Breast epithelium (tissue), 4 donors: ENCODE data around the gene MTRR. TPM values are rescaled to one million over a fixed set of nuclear protein-coding genes. Genes with fewer than 3 reads are reported as not detected.

Source experiments
- DNase-seq, 2 donors: peaks; one replicate each; pipeline ENCODE4 v3.0.0-alpha.2; 2019; ENCODE audit warnings: low spot score in 2 of 2
- H3K27ac ChIP-seq, 2 donors: fragments of 200-600 bp; sonication (generic) in 1 of 2; one replicate each; pipeline ENCODE4 v1.5.1; 2016 to 2019; ENCODE audit warnings: mild to moderate bottlenecking in 1 of 2
- H3K27me3 ChIP-seq, 2 donors: fragments of 200-600 bp; sonication (generic) in 1 of 2; one replicate each; pipeline versions ENCODE4 v1.5.1 to v1.6.0; 2017 to 2019; ENCODE audit warnings: control low read depth in 1 of 2, mild to moderate bottlenecking in 1 of 2
- H3K36me3 ChIP-seq: fragments of 200-600 bp; one replicate; pipeline ENCODE4 v1.5.1; 2019
- H3K4me1 ChIP-seq, 2 donors: fragments of 200-600 bp; sonication (generic); one replicate each; pipeline ENCODE4 v1.5.1; 2016 to 2019; ENCODE audit warnings: control low read depth in 1 of 2
- H3K4me3 ChIP-seq, 3 donors: fragments of 200-600 bp; sonication (generic); 1 replicate in 2 of 3; 2 replicates in 1 of 3; pipeline ENCODE4 v1.5.1; 2016 to 2019; ENCODE audit warnings: mild to moderate bottlenecking in 3 of 3, moderate library complexity in 2 of 3
- H3K9me3 ChIP-seq, 2 donors: fragments of 200-600 bp; sonication (generic) in 1 of 2; one replicate each; pipeline ENCODE4 v1.5.1; 2016 to 2019; ENCODE audit warnings: control low read depth in 1 of 2
- POLR2A ChIP-seq: fragments of 450-650 bp; IDR thresholded peaks from one replicate; pipeline ENCODE4 v1.6.1; 2016; ENCODE audit warnings: antibody characterized with exemption, mild to moderate bottlenecking, moderate library complexity
- POLR2AphosphoS5 ChIP-seq, 3 donors: sonication (generic); formaldehyde crosslinking; IDR thresholded peaks; one replicate each; pipeline ENCODE4 v1.6.1; 2017; ENCODE audit warnings: antibody characterized with exemption in 3 of 3
- intact Hi-C: fragments of 100-400 bp; cut with DNase I; formaldehyde crosslinking; loops from one replicate; pipeline ENCODE4 v1.15.1; 2023; ENCODE audit warnings: low total_unique reads
- total RNA-seq, 3 donors: library from RNA; depleted of rRNA; stranded (reverse); fragments of >200 nt; gene quantifications; one replicate each; pipeline ENCODE4 v1.1.0, GENCODE V29; 2016
- TF ChIP-seq, protein P1 (sequence below), 3 donors: fragments of 450-650 bp; IDR thresholded peaks; one replicate each; pipeline ENCODE4 v1.5.1; 2016 to 2017; ENCODE audit warnings: antibody characterized with exemption in 3 of 3, mild to moderate bottlenecking in 3 of 3, moderate library complexity in 3 of 3

The MTRR gene
- total RNA-seq = 10 to 100 TPM; 45.8 to 69.5 (median 57.7) TPM

- H3K9me3 ChIP-seq = no peaks in the 10 kb centered on the region
- intact Hi-C loops = no loop called here
- H3K36me3 ChIP-seq = no peaks in the 10 kb centered on the region
- DNase-seq = peak; percentile 89 to 92
- no peaks in the 10 kb centered on the region for H3K27me3 ChIP-seq
- H3K4me1 ChIP-seq = no peaks in the 10 kb centered on the region
- TF ChIP-seq, protein P1, sequence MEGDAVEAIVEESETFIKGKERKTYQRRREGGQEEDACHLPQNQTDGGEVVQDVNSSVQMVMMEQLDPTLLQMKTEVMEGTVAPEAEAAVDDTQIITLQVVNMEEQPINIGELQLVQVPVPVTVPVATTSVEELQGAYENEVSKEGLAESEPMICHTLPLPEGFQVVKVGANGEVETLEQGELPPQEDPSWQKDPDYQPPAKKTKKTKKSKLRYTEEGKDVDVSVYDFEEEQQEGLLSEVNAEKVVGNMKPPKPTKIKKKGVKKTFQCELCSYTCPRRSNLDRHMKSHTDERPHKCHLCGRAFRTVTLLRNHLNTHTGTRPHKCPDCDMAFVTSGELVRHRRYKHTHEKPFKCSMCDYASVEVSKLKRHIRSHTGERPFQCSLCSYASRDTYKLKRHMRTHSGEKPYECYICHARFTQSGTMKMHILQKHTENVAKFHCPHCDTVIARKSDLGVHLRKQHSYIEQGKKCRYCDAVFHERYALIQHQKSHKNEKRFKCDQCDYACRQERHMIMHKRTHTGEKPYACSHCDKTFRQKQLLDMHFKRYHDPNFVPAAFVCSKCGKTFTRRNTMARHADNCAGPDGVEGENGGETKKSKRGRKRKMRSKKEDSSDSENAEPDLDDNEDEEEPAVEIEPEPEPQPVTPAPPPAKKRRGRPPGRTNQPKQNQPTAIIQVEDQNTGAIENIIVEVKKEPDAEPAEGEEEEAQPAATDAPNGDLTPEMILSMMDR (IDR thresholded peaks at IDR 0.05) = no peak
- TF ChIP-seq POLR2A = peak; percentile 18
- peak in 1 of 3 donors; percentile 51 for TF ChIP-seq POLR2AphosphoS5 (IDR thresholded peaks at IDR 0.05)
- H3K4me3 ChIP-seq = peak within 1 kb of the TSS; percentile 83 to 100 (median 100)
- H3K27ac ChIP-seq = peak within 1 kb of the TSS; percentile 73 to 83
Observed at GRCh38 chr5:7868773-7869473, at the start of gene MTRR, which contains the start of gene FASTKD3. Gene MTRR (plus strand): TSS chr5:7869148. CDS start chr5:7870795, 1,647 bp downstream. Gene FASTKD3 (minus strand): TSS chr5:7869031. CDS start chr5:7868083, 948 bp downstream.

DNA sequence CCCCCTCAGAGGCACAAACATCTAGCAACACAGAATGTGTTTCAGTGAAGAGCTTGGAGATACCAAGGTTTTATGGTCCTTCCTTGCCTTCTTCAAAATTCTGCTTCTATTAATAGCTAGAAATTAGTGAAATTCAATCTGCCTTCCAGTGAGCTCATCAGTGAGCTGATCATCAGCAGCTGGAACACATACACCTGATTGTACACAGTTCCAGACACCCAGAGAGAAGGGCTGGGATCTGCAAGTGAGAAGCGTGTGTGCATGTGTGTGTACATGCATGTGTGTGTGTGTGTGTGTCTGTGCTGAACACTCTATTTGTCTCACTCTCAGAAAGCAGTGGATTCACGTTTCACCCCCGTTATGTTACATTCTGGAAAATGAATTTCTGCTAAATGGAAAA, 46.5 kb upstream of the MTRR start:
- Histone ChIP-seq H3K27me3 (no peaks in the 10 kb centered on the region), H3K4me1 (no peaks in the 10 kb centered on the region), H3K27ac (no peak overlapping the region), H3K36me3 (no peaks in the 10 kb centered on the region), H3K9me3 (no peaks in the 10 kb centered on the region), H3K4me3 (no peak overlapping the region)
- intact Hi-C loops = no loop called here
- DNase-seq = no peak
- TF ChIP-seq, protein P1 (IDR thresholded peaks at IDR 0.05) = no peak
- TF ChIP-seq POLR2AphosphoS5 (IDR thresholded peaks at IDR 0.05) (no peak), POLR2A (no peak)

- H3K4me1 ChIP-seq = no peaks in the 10 kb centered on the region
- intact Hi-C loops = no loop called here
- H3K4me3 ChIP-seq = no peak overlapping the region
- no peak for DNase-seq
- H3K36me3 ChIP-seq = no peaks in the 10 kb centered on the region
- no peaks in the 10 kb centered on the region for H3K27me3 ChIP-seq
- TF ChIP-seq POLR2A = no peak
- TF ChIP-seq, protein P1 (IDR thresholded peaks at IDR 0.05) = no peak
- TF ChIP-seq POLR2AphosphoS5 (IDR thresholded peaks at IDR 0.05) = no peak
- no peak overlapping the region for H3K27ac ChIP-seq
- no peaks in the 10 kb centered on the region for H3K9me3 ChIP-seq
Observed at GRCh38 chr5:7823594-7823993, 45.4 kb upstream of the MTRR start.

- intact Hi-C loops = loop anchor here (1.0 kb wide), 1 partner anchor 9 kb away; no protein-coding TSS in a partner anchor
- DNase-seq = no peak
- Histone ChIP-seq H3K27me3 (no peaks in the 10 kb centered on the region), H3K36me3 (no peaks in the 10 kb centered on the region), H3K27ac (no peak overlapping the region), H3K4me3 (no peak overlapping the region), H3K4me1 (no peaks in the 10 kb centered on the region), H3K9me3 (no peaks in the 10 kb centered on the region)
- TF ChIP-seq POLR2AphosphoS5 (IDR thresholded peaks at IDR 0.05) (no peak), POLR2A (no peak)
- TF ChIP-seq, protein P1 (IDR thresholded peaks at IDR 0.05) = no peak
Observed at GRCh38 chr5:7824995-7825394, 44.0 kb upstream of the MTRR start.

- DNase-seq = no peak
- TF ChIP-seq POLR2A (no peak), POLR2AphosphoS5 (IDR thresholded peaks at IDR 0.05) (no peak)
- TF ChIP-seq, protein P1 (IDR thresholded peaks at IDR 0.05) = no peak
- no peaks in the 10 kb centered on the region for H3K27me3 ChIP-seq
- H3K36me3 ChIP-seq = no peaks in the 10 kb centered on the region
- no peaks in the 10 kb centered on the region for H3K9me3 ChIP-seq
- no peak overlapping the region for H3K27ac ChIP-seq
- H3K4me3 ChIP-seq = no peak overlapping the region
- no peaks in the 10 kb centered on the region for H3K4me1 ChIP-seq
- intact Hi-C loops = loop anchor here (1.0 kb wide), 1 partner anchor 9 kb away; no protein-coding TSS in a partner anchor
Observed at GRCh38 chr5:7825630-7826029, 43.3 kb upstream of the MTRR start.
